Endothelial cell (in vitro differentiated cells): ENCODE data around the gene GLCCI1. TPM values are rescaled to one million over a fixed set of nuclear protein-coding genes. Genes with fewer than 3 reads are reported as not detected.

Source experiments
- DNase-seq: peaks from one replicate; pipeline ENCODE4 v3.0.0; 2021; ENCODE audit warnings: low spot score
- H3K27ac Mint-ChIP-seq: one replicate; pipeline ENCODE4 v1.8.0; 2021; ENCODE audit warnings: mixed read lengths, inconsistent platforms; ENCODE audit not compliant: unreplicated experiment
- H3K27me3 Mint-ChIP-seq: one replicate; pipeline ENCODE4 v1.8.0; 2021; ENCODE audit warnings: mild to moderate bottlenecking, moderate library complexity, mixed read lengths, inconsistent platforms; ENCODE audit not compliant: unreplicated experiment
- H3K36me3 Mint-ChIP-seq: one replicate; pipeline ENCODE4 v1.8.0; 2021; ENCODE audit warnings: mild to moderate bottlenecking, low read depth, mixed read lengths, inconsistent platforms; ENCODE audit not compliant: unreplicated experiment
- H3K4me1 Mint-ChIP-seq: one replicate; pipeline ENCODE4 v1.8.0; 2021; ENCODE audit warnings: mild to moderate bottlenecking, mixed read lengths, inconsistent platforms; ENCODE audit not compliant: unreplicated experiment
- H3K4me3 Mint-ChIP-seq: one replicate; pipeline ENCODE4 v1.8.0; 2021; ENCODE audit warnings: mild to moderate bottlenecking, mixed read lengths, inconsistent platforms; ENCODE audit not compliant: unreplicated experiment
- H3K9me3 Mint-ChIP-seq: one replicate; pipeline ENCODE4 v1.8.0; 2021; ENCODE audit warnings: mixed read lengths, inconsistent platforms; ENCODE audit not compliant: unreplicated experiment
- total RNA-seq: library from RNA; stranded (reverse); fragmentation: NEBNext Ultra II Directional; extraction: Animal tissue kit (Norgen Biotek cat#: 25700); gene quantifications from one replicate; pipeline ENCODE4 v1.2.1, GENCODE V29; 2021; ENCODE audit not compliant: unreplicated experiment
- TF ChIP-seq, protein P1 (sequence below): fragments of 200-600 bp; sonication (generic); IDR thresholded peaks from one replicate; pipeline ENCODE4 v1.5.0; 2021; ENCODE audit warnings: antibody characterized with exemption; ENCODE audit not compliant: unreplicated experiment

Gene GLCCI1
- total RNA-seq, 1 donor from 2014 or later, result 13.8 TPM

DNA sequence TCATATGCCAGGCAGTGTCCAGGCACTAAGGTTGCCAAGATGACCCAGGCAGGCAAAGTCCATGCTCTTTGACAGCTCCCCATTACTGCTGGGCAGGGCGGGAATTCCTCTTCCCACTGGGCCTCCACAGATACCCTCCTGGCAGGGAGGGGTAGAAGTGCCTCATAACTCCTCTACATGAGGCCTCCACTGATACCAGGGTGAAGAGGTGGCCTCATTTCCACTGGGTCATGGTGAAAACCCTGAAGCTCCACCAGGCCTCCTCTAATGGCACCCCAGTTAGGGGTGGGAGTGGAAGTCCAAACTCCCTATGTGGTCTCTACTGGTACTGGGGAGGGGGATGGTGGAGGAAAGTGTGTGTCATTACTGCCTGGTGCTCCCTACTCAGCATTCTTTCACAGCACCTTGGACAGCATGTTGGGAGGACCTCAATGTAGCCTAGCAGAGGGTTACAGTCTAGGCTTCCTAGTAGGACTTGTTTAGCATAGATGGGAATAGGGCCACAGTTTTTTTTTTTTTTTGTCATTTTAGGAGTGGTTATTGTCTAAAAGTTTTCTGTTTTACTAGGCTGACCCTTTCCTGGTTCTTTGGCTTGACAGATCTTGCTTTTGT lies 34.6 kb upstream of the GLCCI1 start:
- H3K27me3 Mint-ChIP-seq, result no peaks in the 10 kb centered on the region
- no peaks in the 10 kb centered on the region for H3K9me3 Mint-ChIP-seq
- TF ChIP-seq, protein P1, sequence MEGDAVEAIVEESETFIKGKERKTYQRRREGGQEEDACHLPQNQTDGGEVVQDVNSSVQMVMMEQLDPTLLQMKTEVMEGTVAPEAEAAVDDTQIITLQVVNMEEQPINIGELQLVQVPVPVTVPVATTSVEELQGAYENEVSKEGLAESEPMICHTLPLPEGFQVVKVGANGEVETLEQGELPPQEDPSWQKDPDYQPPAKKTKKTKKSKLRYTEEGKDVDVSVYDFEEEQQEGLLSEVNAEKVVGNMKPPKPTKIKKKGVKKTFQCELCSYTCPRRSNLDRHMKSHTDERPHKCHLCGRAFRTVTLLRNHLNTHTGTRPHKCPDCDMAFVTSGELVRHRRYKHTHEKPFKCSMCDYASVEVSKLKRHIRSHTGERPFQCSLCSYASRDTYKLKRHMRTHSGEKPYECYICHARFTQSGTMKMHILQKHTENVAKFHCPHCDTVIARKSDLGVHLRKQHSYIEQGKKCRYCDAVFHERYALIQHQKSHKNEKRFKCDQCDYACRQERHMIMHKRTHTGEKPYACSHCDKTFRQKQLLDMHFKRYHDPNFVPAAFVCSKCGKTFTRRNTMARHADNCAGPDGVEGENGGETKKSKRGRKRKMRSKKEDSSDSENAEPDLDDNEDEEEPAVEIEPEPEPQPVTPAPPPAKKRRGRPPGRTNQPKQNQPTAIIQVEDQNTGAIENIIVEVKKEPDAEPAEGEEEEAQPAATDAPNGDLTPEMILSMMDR, result no peak
- H3K36me3 Mint-ChIP-seq, result no peaks in the 10 kb centered on the region
- H3K4me1 Mint-ChIP-seq, result no peaks in the 10 kb centered on the region
- no peak overlapping the region for H3K27ac Mint-ChIP-seq
- H3K4me3 Mint-ChIP-seq, result no peak overlapping the region
- DNase-seq, result no peak

DNA sequence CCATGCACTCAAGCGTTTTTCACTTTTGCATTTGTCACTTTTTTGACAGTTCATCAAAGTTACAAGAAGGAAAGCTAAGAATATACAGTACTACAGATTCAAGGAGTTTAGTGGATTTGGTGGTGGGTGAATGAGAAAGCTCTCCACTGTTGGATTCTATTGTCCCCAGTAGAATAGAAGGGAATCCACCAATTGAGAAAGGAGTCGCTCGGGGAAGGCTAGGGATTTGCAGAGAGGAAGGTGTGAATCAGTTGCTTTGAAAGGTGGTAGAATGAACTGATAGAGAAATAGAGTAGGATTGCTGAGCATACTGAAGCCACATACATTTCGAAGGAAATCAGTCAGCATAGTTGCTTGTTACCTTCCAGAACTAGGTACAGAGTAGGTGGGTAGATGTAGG lies 33.7 kb upstream of the GLCCI1 start:
- Mint-ChIP-seq H3K9me3 (no peaks in the 10 kb centered on the region), H3K4me1 (no peaks in the 10 kb centered on the region), H3K4me3 (no peak overlapping the region), H3K36me3 (no peaks in the 10 kb centered on the region), H3K27me3 (no peaks in the 10 kb centered on the region), H3K27ac (no peak overlapping the region)
- DNase-seq, result no peak
- TF ChIP-seq, protein P1, result no peak

DNA sequence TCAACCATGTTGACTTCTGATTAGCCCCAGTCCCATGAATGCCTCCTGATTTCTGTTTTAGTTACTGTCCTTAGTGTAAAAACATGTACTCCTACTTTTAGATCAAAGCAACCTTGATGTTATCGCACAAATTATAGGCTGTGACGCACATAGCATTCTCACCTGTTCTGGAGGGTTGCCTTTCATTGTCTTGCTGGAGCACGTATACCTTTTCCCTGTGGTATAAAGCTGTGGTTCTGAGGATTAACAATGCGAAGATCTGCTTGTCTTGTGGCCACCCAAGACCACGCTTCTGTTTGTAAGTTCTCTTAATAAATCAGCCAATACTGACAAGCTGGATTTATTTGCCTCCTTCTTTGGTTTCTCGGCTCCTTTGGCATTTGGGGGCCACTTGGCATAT lies 30.1 kb upstream of the GLCCI1 start:
- no peaks in the 10 kb centered on the region for H3K9me3 Mint-ChIP-seq
- H3K36me3 Mint-ChIP-seq, result no peaks in the 10 kb centered on the region
- H3K4me3 Mint-ChIP-seq, result no peak overlapping the region
- no peaks in the 10 kb centered on the region for H3K27me3 Mint-ChIP-seq
- no peak overlapping the region for H3K27ac Mint-ChIP-seq
- no peaks in the 10 kb centered on the region for H3K4me1 Mint-ChIP-seq
- TF ChIP-seq, protein P1, result no peak
- DNase-seq, result no peak

DNA sequence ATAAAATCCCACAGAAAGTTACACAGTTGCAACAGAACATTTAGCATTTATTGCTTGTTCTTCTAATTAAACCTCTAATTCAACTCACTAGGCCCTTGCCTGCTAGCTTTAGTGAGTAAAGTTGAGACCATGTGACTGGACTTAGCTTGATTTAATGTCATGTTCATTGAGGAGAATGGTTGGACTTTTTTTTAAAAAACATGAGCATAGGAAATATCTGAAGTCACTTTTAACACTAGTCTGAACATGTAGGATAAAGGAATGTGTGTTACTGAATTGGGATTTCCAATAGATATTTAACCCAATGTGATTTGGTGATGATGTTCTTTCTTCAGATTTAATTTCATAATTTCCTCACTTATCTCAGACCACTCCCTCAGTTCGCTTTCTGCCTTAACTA lies 24.6 kb upstream of the GLCCI1 start:
- Mint-ChIP-seq H3K27ac (no peak overlapping the region), H3K4me1 (peaks cover 4% of the 10 kb centered on the region), H3K4me3 (no peak overlapping the region), H3K9me3 (no peaks in the 10 kb centered on the region), H3K27me3 (no peaks in the 10 kb centered on the region), H3K36me3 (no peaks in the 10 kb centered on the region)
- no peak for DNase-seq
- TF ChIP-seq, protein P1, result no peak

DNA sequence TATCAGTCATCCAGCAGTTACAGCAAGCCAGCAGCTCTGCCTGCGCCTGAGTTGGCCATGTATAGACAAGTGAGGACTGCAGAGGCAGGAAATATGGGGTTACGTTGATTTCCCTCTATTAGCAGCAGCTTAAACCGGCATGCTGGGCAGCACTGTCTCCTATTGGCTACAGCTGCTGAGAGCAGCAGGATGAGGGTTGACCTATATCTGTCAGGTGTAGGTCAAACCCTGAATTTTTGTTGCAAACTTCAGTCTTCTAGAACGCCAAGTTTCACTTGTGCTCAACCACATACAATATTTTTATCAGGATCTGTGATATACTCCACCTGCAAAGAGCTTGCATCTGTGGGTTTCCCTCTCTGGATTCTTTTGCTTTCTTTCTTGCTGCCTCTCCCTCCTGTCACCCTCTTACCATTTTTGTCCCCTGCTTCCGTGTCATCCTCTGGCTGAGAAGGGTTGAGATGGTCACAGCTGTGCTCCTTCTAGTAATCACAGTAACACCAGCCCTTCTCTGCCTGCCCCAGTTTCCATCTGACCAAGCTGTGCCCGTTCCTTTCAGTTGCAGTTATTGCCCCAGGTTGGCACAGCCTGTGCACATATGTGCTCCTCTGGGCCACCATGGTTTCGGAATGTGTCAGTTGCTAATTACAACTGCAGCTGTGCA lies 23.8 kb upstream of the GLCCI1 start:
- Mint-ChIP-seq H3K4me3 (no peak overlapping the region), H3K27me3 (no peaks in the 10 kb centered on the region), H3K27ac (no peak overlapping the region), H3K9me3 (no peaks in the 10 kb centered on the region), H3K4me1 (peaks cover 4% of the 10 kb centered on the region), H3K36me3 (no peaks in the 10 kb centered on the region)
- no peak for DNase-seq
- TF ChIP-seq, protein P1, result no peak
